Skeletal muscle satellite cell (primary cell): ENCODE measurements around the gene CREB5.

Experiments
- H3K27me3 ChIP-seq: 2 replicates; pipeline ENCODE4 v1.7.0; 2013; ENCODE audit warnings: low read length; ENCODE audit not compliant: control insufficient read depth, insufficient read depth
- H3K36me3 ChIP-seq: 2 replicates; pipeline ENCODE4 v1.7.0; 2013; ENCODE audit warnings: mild to moderate bottlenecking, control low read depth, low read length; ENCODE audit not compliant: insufficient read depth
- H3K4me1 ChIP-seq: 2 replicates; pipeline ENCODE4 v1.7.0; 2013; ENCODE audit warnings: low read length; ENCODE audit not compliant: control insufficient read depth, insufficient read depth
- H3K4me2 ChIP-seq: 2 replicates; pipeline ENCODE4 v1.7.0; 2013; ENCODE audit warnings: mild to moderate bottlenecking, low read length
- H3K4me3 ChIP-seq: 2 replicates; pipeline ENCODE4 v1.7.0; 2013; ENCODE audit warnings: low read length
- H3K9ac ChIP-seq: 2 replicates; pipeline ENCODE4 v1.7.0; 2013; ENCODE audit warnings: mild to moderate bottlenecking, low read depth, low read length, moderate library complexity
- H3K9me3 ChIP-seq: replicated peaks from 2 replicates; pipeline ENCODE4 v1.7.0; 2013; ENCODE audit warnings: mild to moderate bottlenecking, control low read depth, low read length

CREB5 gene

DNA sequence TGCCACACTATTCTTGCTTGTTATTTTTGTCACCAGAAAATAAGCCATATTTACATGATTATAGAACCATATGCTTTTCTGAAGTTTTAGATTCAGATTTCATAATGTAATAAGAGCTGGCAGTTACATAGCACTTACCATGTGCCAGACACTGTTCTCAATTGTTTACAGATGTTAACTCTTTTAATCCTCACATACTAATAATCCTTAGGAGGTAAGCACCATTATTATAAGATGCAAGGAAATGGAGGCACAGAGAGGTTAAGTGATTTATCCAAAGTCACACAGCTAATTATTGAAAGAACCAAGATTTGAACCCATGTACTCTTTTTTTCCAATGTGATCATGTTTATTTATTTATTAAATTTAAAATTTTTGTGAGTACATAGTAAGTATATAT is 57.2 kb downstream of the CREB5 start:
- Histone ChIP-seq H3K4me2 (no peak overlapping the region), H3K36me3 (no peaks in the 10 kb centered on the region), H3K27me3 (no peaks in the 10 kb centered on the region), H3K9ac (no peak overlapping the region), H3K4me1 (peaks cover 7% of the 10 kb centered on the region), H3K9me3 (no peaks in the 10 kb centered on the region), H3K4me3 (no peak overlapping the region)

- no peak overlapping the region for H3K4me3 ChIP-seq
- H3K27me3 ChIP-seq: no peaks in the 10 kb centered on the region
- no peak overlapping the region for H3K9ac ChIP-seq
- H3K36me3 ChIP-seq: no peaks in the 10 kb centered on the region
- H3K4me1 ChIP-seq: peaks cover 7% of the 10 kb centered on the region
- no peaks in the 10 kb centered on the region for H3K9me3 ChIP-seq
- H3K4me2 ChIP-seq: no peak overlapping the region
These were observed 58.0 kb downstream of the CREB5 start for GRCh38 chr7:28470344-28470743.

DNA sequence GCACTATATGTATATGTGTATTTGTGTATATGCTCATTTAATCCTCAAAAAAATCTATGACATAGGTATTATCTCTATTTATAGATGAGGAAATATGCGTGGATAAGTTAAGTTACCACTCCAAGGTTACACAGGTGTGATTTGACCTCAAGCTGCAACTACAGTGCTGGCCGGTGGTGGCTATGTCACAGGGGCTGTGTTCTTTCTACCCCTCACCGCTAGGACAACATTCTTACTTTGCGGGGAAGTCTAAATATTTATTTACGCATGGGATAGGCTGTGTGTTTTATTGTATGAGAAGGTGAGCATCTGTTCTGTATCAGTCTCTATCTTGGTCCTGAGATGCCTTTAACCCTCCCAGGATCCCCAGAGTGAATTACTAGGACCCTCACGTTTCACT is 60.0 kb downstream of the CREB5 start:
- Histone ChIP-seq H3K27me3 (no peaks in the 10 kb centered on the region), H3K9ac (no peak overlapping the region), H3K4me2 (no peak overlapping the region), H3K9me3 (no peaks in the 10 kb centered on the region), H3K4me1 (peaks cover 7% of the 10 kb centered on the region), H3K4me3 (no peak overlapping the region), H3K36me3 (no peaks in the 10 kb centered on the region)

DNA sequence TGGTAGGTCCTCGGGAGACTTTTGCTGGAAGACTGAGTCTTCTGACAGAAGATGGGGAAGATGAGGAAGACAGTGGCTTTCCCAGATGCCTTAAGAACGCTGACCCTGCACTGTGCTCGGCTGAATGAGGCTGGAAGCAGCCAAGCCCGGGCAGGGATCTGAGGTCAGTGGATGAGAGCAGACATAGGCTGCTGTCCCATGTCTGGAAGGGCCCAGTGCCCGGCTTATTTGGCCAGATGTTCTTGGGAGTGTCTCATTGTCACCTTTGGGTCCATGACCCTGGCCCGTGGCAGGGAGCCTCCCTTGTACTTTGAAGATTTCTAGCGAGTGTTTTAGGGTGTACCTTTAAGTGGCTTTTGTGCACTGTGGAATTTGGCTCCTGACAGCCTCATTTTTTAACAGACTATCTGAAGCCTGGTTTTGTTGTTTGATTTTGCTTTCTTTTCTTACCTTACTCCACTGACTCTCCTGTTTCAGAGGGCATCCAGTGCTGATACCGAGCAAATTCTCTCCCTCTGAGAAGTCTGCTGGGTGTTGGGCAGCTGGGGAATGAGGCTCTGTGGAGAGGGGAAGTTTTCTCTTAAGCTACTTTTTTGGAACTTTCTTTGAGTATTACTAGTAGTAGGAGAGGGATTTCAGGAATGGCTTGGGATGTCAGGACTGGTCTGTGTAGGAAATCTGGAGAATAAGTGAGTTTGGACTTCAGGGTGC is 61.4 kb downstream of the CREB5 start:
- H3K9me3 ChIP-seq: no peaks in the 10 kb centered on the region
- peak overlapping the region; percentile 5 for H3K4me2 ChIP-seq
- H3K9ac ChIP-seq: no peak overlapping the region
- H3K36me3 ChIP-seq: no peaks in the 10 kb centered on the region
- H3K27me3 ChIP-seq: no peaks in the 10 kb centered on the region
- no peak overlapping the region for H3K4me3 ChIP-seq
- H3K4me1 ChIP-seq: peaks cover 7% of the 10 kb centered on the region

DNA sequence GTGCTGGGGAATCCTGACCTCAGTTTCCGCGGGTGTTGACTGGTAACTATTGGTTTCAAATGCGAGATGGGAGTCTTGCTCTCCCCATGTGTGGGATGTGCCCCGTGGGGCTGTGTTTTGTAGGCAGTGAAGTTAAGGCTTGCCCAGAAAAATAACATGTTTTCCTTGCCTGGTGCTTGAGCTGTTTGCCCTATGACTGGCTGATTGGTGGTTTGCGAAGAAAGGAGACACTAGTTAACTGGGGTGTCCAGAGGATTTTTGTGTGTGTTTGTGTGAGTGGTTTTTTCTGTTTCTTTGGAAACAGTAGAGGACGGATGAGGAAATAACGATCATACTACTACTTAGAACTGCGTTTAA is 61.9 kb downstream of the CREB5 start:
- Histone ChIP-seq H3K27me3 (no peaks in the 10 kb centered on the region), H3K4me3 (no peak overlapping the region), H3K9me3 (no peaks in the 10 kb centered on the region), H3K36me3 (no peaks in the 10 kb centered on the region), H3K9ac (no peak overlapping the region), H3K4me1 (peaks cover 7% of the 10 kb centered on the region), H3K4me2 (no peak overlapping the region)

- no peaks in the 10 kb centered on the region for H3K36me3 ChIP-seq
- no peaks in the 10 kb centered on the region for H3K27me3 ChIP-seq
- no peak overlapping the region for H3K9ac ChIP-seq
- no peak overlapping the region for H3K4me3 ChIP-seq
- no peak overlapping the region for H3K4me2 ChIP-seq
- no peaks in the 10 kb centered on the region for H3K9me3 ChIP-seq
- peaks cover 7% of the 10 kb centered on the region for H3K4me1 ChIP-seq
These were observed 62.3 kb downstream of the CREB5 start for GRCh38 chr7:28474640-28475039.

GRCh38 chr7:28477041-28477442 is 64.7 kb downstream of the CREB5 start:
- Histone ChIP-seq H3K9ac (no peak overlapping the region), H3K36me3 (no peaks in the 10 kb centered on the region), H3K9me3 (no peaks in the 10 kb centered on the region), H3K4me3 (no peak overlapping the region), H3K4me2 (no peak overlapping the region), H3K27me3 (no peaks in the 10 kb centered on the region), H3K4me1 (peaks cover 24% of the 10 kb centered on the region)

DNA sequence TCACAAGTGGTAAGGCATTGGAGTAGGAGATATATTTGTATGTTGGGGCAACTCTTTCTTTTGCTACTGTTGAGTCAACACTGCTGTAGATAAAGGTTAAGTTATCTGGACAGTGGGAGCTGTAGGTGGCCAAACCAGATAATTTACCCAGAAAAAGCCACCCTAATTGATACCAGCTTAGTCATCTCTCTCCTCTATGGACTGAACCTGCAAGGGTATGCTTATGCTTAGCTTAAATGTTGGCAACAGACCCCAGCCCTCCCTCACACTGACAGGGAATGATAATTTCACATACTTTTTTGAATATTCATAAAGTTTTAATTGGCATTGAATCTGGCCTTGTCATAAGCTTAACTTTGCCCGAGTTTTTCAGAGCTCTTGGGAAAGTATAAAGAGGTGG is 66.3 kb downstream of the CREB5 start:
- no peaks in the 10 kb centered on the region for H3K36me3 ChIP-seq
- H3K27me3 ChIP-seq: no peaks in the 10 kb centered on the region
- H3K9ac ChIP-seq: no peak overlapping the region
- H3K4me1 ChIP-seq: peaks cover 37% of the 10 kb centered on the region
- no peaks in the 10 kb centered on the region for H3K9me3 ChIP-seq
- H3K4me3 ChIP-seq: no peak overlapping the region
- no peak overlapping the region for H3K4me2 ChIP-seq

DNA sequence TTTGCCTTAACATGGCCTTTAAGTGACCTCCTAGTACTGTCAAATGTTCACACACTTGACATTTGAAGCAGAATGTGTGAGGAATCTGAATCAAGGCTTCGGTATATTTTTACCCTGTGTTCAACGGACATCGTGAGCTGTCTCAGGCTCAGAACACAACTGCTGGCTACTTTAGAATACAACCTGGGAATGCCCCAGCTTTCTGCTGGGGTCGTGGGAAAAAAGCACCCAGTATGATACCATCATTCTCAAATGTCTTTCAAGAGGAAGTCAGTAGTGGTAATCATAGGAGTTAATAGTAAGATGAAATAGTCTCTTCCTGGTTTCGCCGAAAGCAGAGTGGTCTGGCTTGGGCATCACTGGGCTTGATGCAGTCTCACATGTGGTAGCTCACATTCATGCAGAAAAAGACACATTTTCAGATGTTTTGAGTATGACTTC is 67.2 kb downstream of the CREB5 start:
- Histone ChIP-seq H3K4me3 (no peak overlapping the region), H3K4me2 (no peak overlapping the region), H3K9ac (no peak overlapping the region), H3K27me3 (no peaks in the 10 kb centered on the region), H3K36me3 (no peaks in the 10 kb centered on the region), H3K9me3 (no peaks in the 10 kb centered on the region), H3K4me1 (peaks cover 42% of the 10 kb centered on the region)

DNA sequence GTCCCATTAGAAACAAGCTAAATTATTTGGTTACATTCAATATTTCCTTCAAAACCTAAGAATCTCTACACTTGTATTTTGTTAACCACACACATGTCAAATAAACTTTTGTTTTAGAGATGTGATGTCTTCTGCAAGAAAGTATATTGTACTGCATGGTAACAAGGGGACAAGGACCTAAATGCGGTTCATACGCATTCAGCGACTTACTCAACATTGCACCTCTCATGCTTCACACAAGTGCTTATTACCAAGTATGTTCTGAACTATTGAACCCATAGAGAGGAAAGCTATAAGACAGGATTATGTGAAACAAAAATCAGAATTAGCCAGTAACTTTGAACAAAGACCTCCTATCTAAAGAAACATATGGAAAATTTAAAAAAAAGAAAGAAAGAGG is 68.3 kb downstream of the CREB5 start:
- peak overlapping the region; percentile 49 for H3K4me2 ChIP-seq
- H3K9me3 ChIP-seq: no peaks in the 10 kb centered on the region
- no peaks in the 10 kb centered on the region for H3K36me3 ChIP-seq
- H3K27me3 ChIP-seq: no peaks in the 10 kb centered on the region
- no peak overlapping the region for H3K4me3 ChIP-seq
- peaks cover 49% of the 10 kb centered on the region for H3K4me1 ChIP-seq
- peak overlapping the region; percentile 2 for H3K9ac ChIP-seq

GRCh38 chr7:28481091-28481926 is 69.0 kb downstream of the CREB5 start:
- no peaks in the 10 kb centered on the region for H3K36me3 ChIP-seq
- peak overlapping the region; percentile 4 for H3K4me3 ChIP-seq
- no peaks in the 10 kb centered on the region for H3K27me3 ChIP-seq
- H3K4me2 ChIP-seq: peak overlapping the region; percentile 49
- H3K9ac ChIP-seq: peak overlapping the region; percentile 40
- H3K9me3 ChIP-seq: no peaks in the 10 kb centered on the region
- peaks cover 49% of the 10 kb centered on the region for H3K4me1 ChIP-seq

GRCh38 chr7:28483112-28483511 is 70.8 kb downstream of the CREB5 start:
- no peak overlapping the region for H3K4me3 ChIP-seq
- H3K4me2 ChIP-seq: no peak overlapping the region
- no peaks in the 10 kb centered on the region for H3K27me3 ChIP-seq
- no peaks in the 10 kb centered on the region for H3K36me3 ChIP-seq
- no peaks in the 10 kb centered on the region for H3K9me3 ChIP-seq
- peak overlapping the region; percentile 22 for H3K9ac ChIP-seq
- peaks cover 49% of the 10 kb centered on the region for H3K4me1 ChIP-seq
